ENCODE data around the gene RRP9.

DNA sequence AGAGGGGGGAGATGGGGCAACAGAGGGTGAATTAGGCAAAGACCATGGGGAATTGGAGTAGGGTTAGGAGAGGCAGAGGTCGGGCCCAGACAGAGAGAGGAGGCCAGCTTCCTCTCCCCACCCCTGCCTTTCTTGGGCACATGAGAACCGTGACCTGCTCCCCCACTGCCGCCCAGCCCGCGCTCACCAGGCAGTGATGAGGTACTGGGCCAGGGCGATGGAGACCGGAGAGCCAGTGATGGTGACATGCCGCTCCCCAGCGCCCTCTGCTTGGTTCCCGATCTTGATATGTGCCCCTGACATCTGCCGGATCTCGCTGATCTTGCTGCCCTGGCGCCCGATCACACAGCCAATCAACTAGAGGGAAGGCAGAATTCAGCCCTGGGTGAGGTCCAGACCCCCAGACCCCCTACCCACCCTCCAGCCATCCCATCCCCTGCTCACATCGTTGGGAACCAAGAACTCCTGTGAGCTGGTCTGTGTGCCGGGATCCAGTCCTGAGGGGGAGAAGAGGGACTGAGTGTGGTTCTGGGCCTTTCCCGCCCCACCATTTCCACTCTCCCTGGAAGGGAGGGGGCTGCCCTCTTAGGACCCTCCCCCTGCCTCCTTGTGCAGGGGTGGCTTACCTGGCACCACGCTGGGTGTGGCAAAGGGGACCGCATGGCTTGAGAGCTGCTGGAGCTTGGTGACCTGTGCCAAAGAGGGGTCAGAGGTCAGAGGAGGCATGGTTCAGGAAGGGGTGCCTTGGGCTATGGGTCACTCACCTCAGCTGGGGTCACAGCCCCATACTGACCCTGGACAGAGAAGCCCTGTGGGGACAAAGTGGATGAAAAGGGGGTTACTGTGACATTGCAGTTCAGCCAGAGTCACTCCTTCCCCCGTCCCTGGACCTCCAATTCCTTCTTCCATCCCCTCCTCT is 17.2 kb upstream of the RRP9 start:
- TF ChIP-seq CREB1 (IDR thresholded peaks at IDR 0.05; ENCODE audit: low read depth) (no peak), YY1 (IDR thresholded peaks at IDR 0.05; ENCODE audit: low read depth) (no peak), RAD21 (IDR thresholded peaks at IDR 0.05; ENCODE audit: low read depth) (no peak), TAF1 (IDR thresholded peaks at IDR 0.05; ENCODE audit: low read depth) (no peak), EP300 (IDR thresholded peaks at IDR 0.05; ENCODE audit: borderline replicate concordance) (no peak), ZBTB7A (IDR thresholded peaks at IDR 0.05; ENCODE audit: low read depth) (no peak), EGR1 (IDR thresholded peaks at IDR 0.05) (no peak)
- TF ChIP-seq, protein P1, sequence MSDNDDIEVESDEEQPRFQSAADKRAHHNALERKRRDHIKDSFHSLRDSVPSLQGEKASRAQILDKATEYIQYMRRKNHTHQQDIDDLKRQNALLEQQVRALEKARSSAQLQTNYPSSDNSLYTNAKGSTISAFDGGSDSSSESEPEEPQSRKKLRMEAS (IDR thresholded peaks at IDR 0.05) = no peak
